DOHH2 (cell line): ENCODE results near the gene RFK.
"Not testable (repeated sequence)": the region's sequence is repeated elsewhere in the genome, so short reads cannot be mapped to it uniquely, and the experiment has no call there.

ENCODE experiments used
- H3F3A ChIP-seq: fragments of 200-600 bp; sonication (generic), shearing (Covaris generic); 2 replicates; pipeline ENCODE4 v1.6.0; 2016; ENCODE audit warnings: antibody characterized with exemption, mild to moderate bottlenecking; ENCODE audit not compliant: control insufficient read depth, insufficient read depth
- H3K27ac ChIP-seq: fragments of 200-600 bp; sonication (generic); 2 replicates; pipeline ENCODE4 v1.5.1; 2014; ENCODE audit warnings: low read depth, mild to moderate bottlenecking, low read length, moderate library complexity
- H3K27me3 ChIP-seq: fragments of 200-600 bp; sonication (generic); 2 replicates; pipeline ENCODE4 v1.6.1; 2014; ENCODE audit warnings: mild to moderate bottlenecking, low read length, mixed read lengths; ENCODE audit not compliant: control insufficient read depth
- H3K36me3 ChIP-seq: fragments of 200-600 bp; sonication (generic); 2 replicates; pipeline ENCODE4 v1.6.1; 2014; ENCODE audit warnings: mild to moderate bottlenecking, low read length, moderate library complexity, mixed read lengths; ENCODE audit not compliant: control insufficient read depth
- H3K4me1 ChIP-seq: fragments of 200-600 bp; sonication (generic); 2 replicates; pipeline ENCODE4 v1.6.1; 2014; ENCODE audit warnings: mild to moderate bottlenecking, low read length, mixed read lengths; ENCODE audit not compliant: control insufficient read depth
- H3K4me2 ChIP-seq: fragments of 200-600 bp; sonication (generic); 2 replicates; pipeline ENCODE4 v1.6.0; 2014; ENCODE audit warnings: mild to moderate bottlenecking, low read length, moderate library complexity
- H3K4me3 ChIP-seq: fragments of 200-600 bp; sonication (generic); 2 replicates; pipeline ENCODE4 v1.5.1; 2014; ENCODE audit warnings: mild to moderate bottlenecking, low read length, mixed read lengths
- H3K79me2 ChIP-seq: fragments of 200-600 bp; sonication (generic); 2 replicates; pipeline ENCODE4 v1.6.1; 2014; ENCODE audit warnings: mild to moderate bottlenecking, low read length, mixed read lengths; ENCODE audit not compliant: control insufficient read depth
- H3K9me2 ChIP-seq: fragments of 200-600 bp; sonication (generic); replicated peaks from 2 replicates; pipeline ENCODE4 v1.6.1; 2014; ENCODE audit warnings: mild to moderate bottlenecking, low read length, mixed read lengths; ENCODE audit not compliant: control insufficient read depth
- H3K9me3 ChIP-seq: fragments of 200-600 bp; sonication (generic); 2 replicates; pipeline ENCODE4 v1.6.1; 2014; ENCODE audit warnings: antibody characterized with exemption, low read length, mixed read lengths; ENCODE audit not compliant: control insufficient read depth, insufficient read depth
- H4K20me1 ChIP-seq: fragments of 200-600 bp; sonication (generic); 2 replicates; pipeline ENCODE4 v1.6.0; 2014; ENCODE audit warnings: low read depth, mild to moderate bottlenecking, antibody characterized with exemption, low read length, moderate library complexity; ENCODE audit not compliant: control insufficient read depth, insufficient read depth
- CTCF ChIP-seq: fragments of 200-600 bp; sonication (generic); IDR thresholded peaks from one replicate; pipeline ENCODE4 v1.5.1; 2014; ENCODE audit warnings: antibody characterized with exemption, mild to moderate bottlenecking, low read depth, low read length; ENCODE audit not compliant: poor library complexity, severe bottlenecking
- EZH2phosphoT487 ChIP-seq: fragments of 200-600 bp; sonication (generic); IDR thresholded peaks from 2 replicates; pipeline ENCODE4 v1.6.1; 2017; ENCODE audit warnings: borderline replicate concordance, mild to moderate bottlenecking, antibody characterized with exemption, low read length, moderate library complexity, mixed read lengths

RFK gene

GRCh38 chr9:76366275-76366674 lies 28.0 kb downstream of the RFK start:
- no peak overlapping the region for H3K4me3 ChIP-seq
- TF ChIP-seq EZH2phosphoT487: no peak
- TF ChIP-seq CTCF: no peak
- H3F3A ChIP-seq: no peaks in the 10 kb centered on the region
- no peak overlapping the region for H3K4me2 ChIP-seq
- no peak overlapping the region for H3K27ac ChIP-seq
- H3K9me3 ChIP-seq: no peaks in the 10 kb centered on the region
- H3K79me2 ChIP-seq: no peaks in the 10 kb centered on the region
- no peaks in the 10 kb centered on the region for H3K9me2 ChIP-seq
- peaks cover 4% of the 10 kb centered on the region; the same call in 1 of the 2 replicates for H3K4me1 ChIP-seq
- no peaks in the 10 kb centered on the region for H3K27me3 ChIP-seq
- no peaks in the 10 kb centered on the region for H4K20me1 ChIP-seq
- no peaks in the 10 kb centered on the region for H3K36me3 ChIP-seq

- Histone ChIP-seq H4K20me1 (no peaks in the 10 kb centered on the region), H3K79me2 (no peaks in the 10 kb centered on the region), H3K36me3 (no peaks in the 10 kb centered on the region), H3K4me1 (peaks cover 4% of the 10 kb centered on the region; the same call in 1 of the 2 replicates), H3K27me3 (peaks cover 2% of the 10 kb centered on the region; the same call in 1 of the 2 replicates), H3F3A (no peaks in the 10 kb centered on the region), H3K4me2 (no peak overlapping the region), H3K27ac (no peak overlapping the region), H3K4me3 (no peak overlapping the region), H3K9me3 (no peaks in the 10 kb centered on the region), H3K9me2 (no peaks in the 10 kb centered on the region)
- TF ChIP-seq EZH2phosphoT487 (no peak), CTCF (no peak)
These were observed 29.2 kb downstream of the RFK start for GRCh38 chr9:76365028-76365427.

GRCh38 chr9:76363032-76363395 lies 31.2 kb downstream of the RFK start:
- Histone ChIP-seq H3K4me1 (no peaks in the 10 kb centered on the region), H3K27me3 (peaks cover 2% of the 10 kb centered on the region; the same call in 1 of the 2 replicates), H3K9me3 (no peaks in the 10 kb centered on the region), H3K4me3 (no peak overlapping the region), H3K79me2 (no peaks in the 10 kb centered on the region), H4K20me1 (no peaks in the 10 kb centered on the region), H3K27ac (no peak overlapping the region), H3K4me2 (no peak overlapping the region), H3F3A (no peaks in the 10 kb centered on the region), H3K9me2 (no peaks in the 10 kb centered on the region), H3K36me3 (no peaks in the 10 kb centered on the region)
- TF ChIP-seq EZH2phosphoT487 (no peak), CTCF (no peak)

GRCh38 chr9:76362332-76363031 lies 31.7 kb downstream of the RFK start:
- H3F3A ChIP-seq, H3K79me2 ChIP-seq, H3K36me3 ChIP-seq, H3K4me1 ChIP-seq, H4K20me1 ChIP-seq, H3K4me2 ChIP-seq, H3K9me2 ChIP-seq, H3K4me3 ChIP-seq, H3K27ac ChIP-seq, H3K27me3 ChIP-seq, H3K9me3 ChIP-seq: not testable (repeated sequence)
